Measurements from ENCODE around the gene CCDC61. TPM values are rescaled to one million over a fixed set of nuclear protein-coding genes. Genes with fewer than 3 reads are reported as not detected.

Gene CCDC61, protein sequence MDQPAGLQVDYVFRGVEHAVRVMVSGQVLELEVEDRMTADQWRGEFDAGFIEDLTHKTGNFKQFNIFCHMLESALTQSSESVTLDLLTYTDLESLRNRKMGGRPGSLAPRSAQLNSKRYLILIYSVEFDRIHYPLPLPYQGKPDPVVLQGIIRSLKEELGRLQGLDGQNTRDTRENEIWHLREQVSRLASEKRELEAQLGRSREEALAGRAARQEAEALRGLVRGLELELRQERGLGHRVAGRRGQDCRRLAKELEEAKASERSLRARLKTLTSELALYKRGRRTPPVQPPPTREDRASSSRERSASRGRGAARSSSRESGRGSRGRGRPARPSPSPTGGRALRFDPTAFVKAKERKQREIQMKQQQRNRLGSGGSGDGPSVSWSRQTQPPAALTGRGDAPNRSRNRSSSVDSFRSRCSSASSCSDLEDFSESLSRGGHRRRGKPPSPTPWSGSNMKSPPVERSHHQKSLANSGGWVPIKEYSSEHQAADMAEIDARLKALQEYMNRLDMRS
- 4.9 and 8.8 TPM in 2 replicates for total RNA-seq
- polyA plus RNA-seq, result 5.2 and 5.8 TPM in 2 replicates

DNA sequence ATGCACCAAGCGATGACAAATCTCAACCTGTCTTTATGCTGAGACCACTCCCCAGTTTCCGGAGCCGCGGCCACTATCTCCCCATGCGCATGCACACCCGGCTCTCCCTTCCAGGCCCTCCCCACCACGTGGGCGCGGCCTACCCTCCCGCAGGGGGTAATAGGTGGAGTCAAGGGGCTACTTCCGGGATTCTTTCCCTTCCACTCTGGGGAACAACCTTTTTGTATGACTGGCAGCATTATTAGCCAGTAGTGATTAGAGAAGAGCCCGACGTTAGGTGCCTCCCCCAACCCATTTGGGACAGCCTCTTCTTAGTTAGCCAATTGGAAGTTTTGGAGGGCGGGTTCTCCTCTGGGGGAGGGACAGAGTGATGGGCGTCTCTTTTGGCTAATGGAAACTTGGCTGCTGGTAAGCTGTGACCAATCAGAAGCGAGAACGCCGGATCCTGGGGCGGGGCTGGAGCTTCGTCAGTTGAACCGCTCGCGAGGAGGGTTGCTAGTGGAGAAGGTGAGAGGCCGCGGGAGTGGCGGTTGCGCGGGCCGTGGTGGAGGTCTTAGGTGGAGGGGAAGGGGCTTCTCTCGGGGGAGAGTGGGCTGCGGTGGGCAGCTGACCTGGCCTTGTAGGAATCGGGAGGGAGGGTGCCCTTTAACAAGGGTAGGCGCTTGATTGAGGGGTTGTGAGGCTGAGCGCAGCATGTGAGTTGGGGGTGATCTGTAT lies at the start of gene CCDC61:
TSS of gene CCDC61 (plus strand) at position 470 of the 717 bp plus-strand sequence. CDS start 7,552 bp downstream, outside the sequence.
- TF ChIP-seq, protein P1, sequence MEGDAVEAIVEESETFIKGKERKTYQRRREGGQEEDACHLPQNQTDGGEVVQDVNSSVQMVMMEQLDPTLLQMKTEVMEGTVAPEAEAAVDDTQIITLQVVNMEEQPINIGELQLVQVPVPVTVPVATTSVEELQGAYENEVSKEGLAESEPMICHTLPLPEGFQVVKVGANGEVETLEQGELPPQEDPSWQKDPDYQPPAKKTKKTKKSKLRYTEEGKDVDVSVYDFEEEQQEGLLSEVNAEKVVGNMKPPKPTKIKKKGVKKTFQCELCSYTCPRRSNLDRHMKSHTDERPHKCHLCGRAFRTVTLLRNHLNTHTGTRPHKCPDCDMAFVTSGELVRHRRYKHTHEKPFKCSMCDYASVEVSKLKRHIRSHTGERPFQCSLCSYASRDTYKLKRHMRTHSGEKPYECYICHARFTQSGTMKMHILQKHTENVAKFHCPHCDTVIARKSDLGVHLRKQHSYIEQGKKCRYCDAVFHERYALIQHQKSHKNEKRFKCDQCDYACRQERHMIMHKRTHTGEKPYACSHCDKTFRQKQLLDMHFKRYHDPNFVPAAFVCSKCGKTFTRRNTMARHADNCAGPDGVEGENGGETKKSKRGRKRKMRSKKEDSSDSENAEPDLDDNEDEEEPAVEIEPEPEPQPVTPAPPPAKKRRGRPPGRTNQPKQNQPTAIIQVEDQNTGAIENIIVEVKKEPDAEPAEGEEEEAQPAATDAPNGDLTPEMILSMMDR (IDR thresholded peaks at IDR 0.05; ENCODE audit: low read depth, low read length), result no peak
- H3K9me3 ChIP-seq (ENCODE audit: low read depth), result no peaks in the 10 kb centered on the region
- peak; percentile 99 to 100 for DNase-seq (ENCODE audit: low read depth in 1 of 2, low spot score in 1 of 2)
- no peaks in the 10 kb centered on the region for H3K4me1 ChIP-seq (ENCODE audit: low read depth)
- H3K27me3 ChIP-seq, result peaks cover 6% of the 10 kb centered on the region
- H3K36me3 ChIP-seq, result no peaks in the 10 kb centered on the region
- no peak within 1 kb of the TSS for H3K27ac ChIP-seq
- H3K4me3 ChIP-seq, result peak within 1 kb of the TSS; percentile 45

DNA sequence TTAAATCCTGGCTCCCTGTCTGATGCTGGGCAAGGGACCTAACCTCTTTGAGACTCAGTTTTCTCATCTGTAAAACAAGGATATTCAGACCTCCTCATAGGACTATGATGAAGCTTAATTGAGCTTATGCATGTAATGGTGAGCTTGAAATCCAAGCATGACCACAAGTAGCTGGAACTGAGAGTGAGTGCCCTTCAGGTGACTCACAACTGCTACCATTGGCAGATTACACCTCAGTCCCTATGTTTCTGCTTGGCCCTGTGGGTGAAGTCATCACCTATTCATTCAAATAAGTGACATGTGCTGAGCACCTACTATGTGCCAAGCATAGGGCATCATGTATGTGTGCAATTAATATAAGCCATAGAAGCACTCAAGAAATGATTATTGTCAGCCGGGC lies 47.3 kb upstream of the CCDC61 start:
- H3K27ac ChIP-seq, result no peak overlapping the region
- DNase-seq (ENCODE audit: low read depth in 1 of 2, low spot score in 1 of 2), result no peak
- no peak overlapping the region for H3K4me3 ChIP-seq
- no peaks in the 10 kb centered on the region for H3K9me3 ChIP-seq (ENCODE audit: low read depth)
- no peaks in the 10 kb centered on the region for H3K4me1 ChIP-seq (ENCODE audit: low read depth)
- H3K27me3 ChIP-seq, result peaks cover 7% of the 10 kb centered on the region
- H3K36me3 ChIP-seq, result no peaks in the 10 kb centered on the region
- TF ChIP-seq, protein P1 (IDR thresholded peaks at IDR 0.05; ENCODE audit: low read depth, low read length), result no peak

DNA sequence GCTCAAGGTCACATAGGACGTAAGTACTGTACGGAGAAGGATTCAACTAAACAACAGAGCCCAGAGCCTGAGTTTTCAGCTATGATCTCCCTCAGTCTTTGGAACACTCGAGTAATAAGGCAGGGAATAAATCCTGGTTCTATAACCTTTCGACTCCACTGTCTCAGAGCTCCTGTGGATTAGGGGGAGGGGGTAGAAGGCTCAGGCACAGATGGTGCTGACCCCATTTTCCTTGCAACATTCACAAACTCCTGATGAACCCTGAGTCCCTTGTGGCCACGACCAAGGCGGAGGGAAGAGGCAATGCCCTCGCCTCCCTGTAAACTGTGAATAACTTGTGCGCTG lies 43.0 kb upstream of the CCDC61 start:
- Histone ChIP-seq H3K9me3 (ENCODE audit: low read depth) (no peaks in the 10 kb centered on the region), H3K36me3 (no peaks in the 10 kb centered on the region), H3K4me1 (ENCODE audit: low read depth) (no peaks in the 10 kb centered on the region), H3K27ac (no peak overlapping the region), H3K4me3 (no peak overlapping the region), H3K27me3 (peaks cover 7% of the 10 kb centered on the region)
- no peak for DNase-seq (ENCODE audit: low read depth in 1 of 2, low spot score in 1 of 2)
- TF ChIP-seq, protein P1 (IDR thresholded peaks at IDR 0.05; ENCODE audit: low read depth, low read length), result no peak

DNA sequence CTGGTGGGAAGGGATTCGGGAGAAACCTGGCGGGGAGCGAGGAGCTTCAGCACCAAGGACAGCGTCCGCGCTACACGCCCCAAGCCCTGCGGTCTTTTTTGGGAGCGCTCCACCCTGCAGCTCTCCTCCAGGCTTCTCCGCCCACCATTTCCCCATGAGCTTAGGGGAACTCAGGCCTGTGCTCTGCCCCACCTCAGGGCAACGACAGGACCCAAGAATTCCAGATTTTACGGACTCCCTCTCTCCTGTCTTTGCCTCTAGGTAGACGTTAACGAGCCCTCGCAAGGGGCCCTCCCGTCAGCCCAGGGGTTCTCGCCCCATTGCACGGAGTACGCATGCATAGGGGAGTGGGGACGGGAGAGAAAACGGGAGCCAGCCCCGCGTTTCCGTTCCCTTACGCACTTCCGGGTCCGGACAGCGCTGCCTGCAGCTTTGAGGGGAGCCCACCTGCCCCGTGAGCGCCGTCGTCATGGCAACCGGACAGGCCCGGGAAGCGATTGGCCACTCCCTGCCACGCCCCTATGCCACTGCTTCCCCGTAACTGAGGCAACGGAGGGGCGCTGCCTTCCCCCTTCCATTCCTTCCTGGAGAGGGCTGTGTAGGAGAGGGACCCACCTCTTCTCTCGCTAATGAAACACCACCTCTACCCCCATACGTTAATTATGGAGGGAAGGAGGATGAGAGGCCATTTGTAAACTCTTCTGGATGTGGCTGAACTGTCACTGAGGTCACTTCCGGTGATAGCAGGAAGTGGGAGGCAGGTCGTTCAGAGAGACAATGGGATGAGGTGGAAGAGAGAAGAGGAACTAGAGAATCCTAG lies 42.4 kb upstream of the CCDC61 start:
- Histone ChIP-seq H3K4me1 (ENCODE audit: low read depth) (no peaks in the 10 kb centered on the region), H3K9me3 (ENCODE audit: low read depth) (no peaks in the 10 kb centered on the region), H3K27me3 (peaks cover 7% of the 10 kb centered on the region), H3K4me3 (peak overlapping the region; percentile 18), H3K36me3 (no peaks in the 10 kb centered on the region), H3K27ac (no peak overlapping the region)
- TF ChIP-seq, protein P1 (IDR thresholded peaks at IDR 0.05; ENCODE audit: low read depth, low read length), result no peak
- DNase-seq (ENCODE audit: low read depth in 1 of 2, low spot score in 1 of 2), result peak; percentile 76 to 92

DNA sequence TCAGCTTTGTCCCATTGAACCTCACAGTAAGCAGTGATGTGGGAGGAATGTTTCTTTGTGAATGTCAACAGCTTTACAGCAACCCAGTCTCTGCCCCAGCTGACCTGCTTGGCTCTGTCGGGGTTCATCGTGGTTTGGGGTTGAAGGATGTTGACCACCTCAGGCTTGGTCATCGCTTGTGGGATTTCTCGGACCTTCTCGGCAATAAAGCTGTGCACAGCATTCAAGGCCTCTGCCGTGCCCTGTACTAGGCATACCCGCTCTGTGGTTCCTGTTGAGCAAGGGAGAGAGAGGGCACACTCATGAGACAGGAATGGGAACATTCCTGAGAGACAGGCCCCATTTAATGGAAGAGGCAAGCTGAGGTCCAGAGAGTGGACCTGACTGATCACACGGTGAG lies 41.6 kb upstream of the CCDC61 start:
- H3K27me3 ChIP-seq, result peaks cover 7% of the 10 kb centered on the region
- H3K9me3 ChIP-seq (ENCODE audit: low read depth), result no peaks in the 10 kb centered on the region
- TF ChIP-seq, protein P1 (IDR thresholded peaks at IDR 0.05; ENCODE audit: low read depth, low read length), result no peak
- H3K4me3 ChIP-seq, result no peak overlapping the region
- no peaks in the 10 kb centered on the region for H3K4me1 ChIP-seq (ENCODE audit: low read depth)
- no peak for DNase-seq (ENCODE audit: low read depth in 1 of 2, low spot score in 1 of 2)
- H3K36me3 ChIP-seq, result no peaks in the 10 kb centered on the region
- H3K27ac ChIP-seq, result no peak overlapping the region
